ENCODE data around the gene ZG16B.

ZG16B gene

GRCh38 chr16:2829501-2830354, at the start of gene ZG16B:
ZG16B (plus strand) TSS chr16:2830303; CDS start chr16:2830442, 139 bp downstream.
- TF ChIP-seq, protein P1, sequence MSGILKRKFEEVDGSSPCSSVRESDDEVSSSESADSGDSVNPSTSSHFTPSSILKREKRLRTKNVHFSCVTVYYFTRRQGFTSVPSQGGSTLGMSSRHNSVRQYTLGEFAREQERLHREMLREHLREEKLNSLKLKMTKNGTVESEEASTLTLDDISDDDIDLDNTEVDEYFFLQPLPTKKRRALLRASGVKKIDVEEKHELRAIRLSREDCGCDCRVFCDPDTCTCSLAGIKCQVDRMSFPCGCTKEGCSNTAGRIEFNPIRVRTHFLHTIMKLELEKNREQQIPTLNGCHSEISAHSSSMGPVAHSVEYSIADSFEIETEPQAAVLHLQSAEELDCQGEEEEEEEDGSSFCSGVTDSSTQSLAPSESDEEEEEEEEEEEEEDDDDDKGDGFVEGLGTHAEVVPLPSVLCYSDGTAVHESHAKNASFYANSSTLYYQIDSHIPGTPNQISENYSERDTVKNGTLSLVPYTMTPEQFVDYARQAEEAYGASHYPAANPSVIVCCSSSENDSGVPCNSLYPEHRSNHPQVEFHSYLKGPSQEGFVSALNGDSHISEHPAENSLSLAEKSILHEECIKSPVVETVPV (CRISPR knock-in tag; IDR thresholded peaks at IDR 0.05), result no peak
- TF ChIP-seq RARB (CRISPR knock-in tag; IDR thresholded peaks at IDR 0.05) (no peak), GLIS3 (CRISPR knock-in tag; IDR thresholded peaks at IDR 0.05) (no peak), ZNF565 (CRISPR knock-in tag; conservative IDR thresholded peaks at IDR 0.05; ENCODE audit: low read depth) (no peak), TOX (CRISPR knock-in tag; IDR thresholded peaks at IDR 0.05; ENCODE audit: borderline replicate concordance) (no peak), ZFP3 (CRISPR knock-in tag; IDR thresholded peaks at IDR 0.05) (no peak), ISL1 (CRISPR knock-in tag; IDR thresholded peaks at IDR 0.05) (no peak), SNAI2 (CRISPR knock-in tag; IDR thresholded peaks at IDR 0.05) (no peak), CSDC2 (CRISPR knock-in tag; IDR thresholded peaks at IDR 0.05) (no peak), ZNF8 (CRISPR knock-in tag; IDR thresholded peaks at IDR 0.05) (no peak), CREB5 (CRISPR knock-in tag; IDR thresholded peaks at IDR 0.05; ENCODE audit: low read depth) (no peak), OSR1 (CRISPR knock-in tag; IDR thresholded peaks at IDR 0.05) (no peak), ZFP30 (CRISPR knock-in tag; IDR thresholded peaks at IDR 0.05) (no peak), ZC3H10 (CRISPR knock-in tag; IDR thresholded peaks at IDR 0.05) (no peak), ARNTL (CRISPR knock-in tag; IDR thresholded peaks at IDR 0.05; ENCODE audit: borderline replicate concordance, low read depth) (no peak), BACH2 (CRISPR knock-in tag; IDR thresholded peaks at IDR 0.05; ENCODE audit: borderline replicate concordance) (no peak), TCF4 (CRISPR knock-in tag; IDR thresholded peaks at IDR 0.05; ENCODE audit: borderline replicate concordance) (no peak), PPARA (CRISPR knock-in tag; IDR thresholded peaks at IDR 0.05; ENCODE audit: borderline replicate concordance) (no peak)
- TF ChIP-seq, protein P2, sequence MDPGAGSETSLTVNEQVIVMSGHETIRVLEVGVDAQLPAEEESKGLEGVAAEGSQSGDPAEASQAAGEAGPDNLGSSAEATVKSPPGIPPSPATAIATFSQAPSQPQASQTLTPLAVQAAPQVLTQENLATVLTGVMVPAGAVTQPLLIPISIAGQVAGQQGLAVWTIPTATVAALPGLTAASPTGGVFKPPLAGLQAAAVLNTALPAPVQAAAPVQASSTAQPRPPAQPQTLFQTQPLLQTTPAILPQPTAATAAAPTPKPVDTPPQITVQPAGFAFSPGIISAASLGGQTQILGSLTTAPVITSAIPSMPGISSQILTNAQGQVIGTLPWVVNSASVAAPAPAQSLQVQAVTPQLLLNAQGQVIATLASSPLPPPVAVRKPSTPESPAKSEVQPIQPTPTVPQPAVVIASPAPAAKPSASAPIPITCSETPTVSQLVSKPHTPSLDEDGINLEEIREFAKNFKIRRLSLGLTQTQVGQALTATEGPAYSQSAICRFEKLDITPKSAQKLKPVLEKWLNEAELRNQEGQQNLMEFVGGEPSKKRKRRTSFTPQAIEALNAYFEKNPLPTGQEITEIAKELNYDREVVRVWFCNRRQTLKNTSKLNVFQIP (CRISPR knock-in tag; IDR thresholded peaks at IDR 0.05; ENCODE audit: borderline replicate concordance, low read depth), result no peak
- peak; percentile 32; the same call in 2 of the 3 replicates for ATAC-seq

DNA sequence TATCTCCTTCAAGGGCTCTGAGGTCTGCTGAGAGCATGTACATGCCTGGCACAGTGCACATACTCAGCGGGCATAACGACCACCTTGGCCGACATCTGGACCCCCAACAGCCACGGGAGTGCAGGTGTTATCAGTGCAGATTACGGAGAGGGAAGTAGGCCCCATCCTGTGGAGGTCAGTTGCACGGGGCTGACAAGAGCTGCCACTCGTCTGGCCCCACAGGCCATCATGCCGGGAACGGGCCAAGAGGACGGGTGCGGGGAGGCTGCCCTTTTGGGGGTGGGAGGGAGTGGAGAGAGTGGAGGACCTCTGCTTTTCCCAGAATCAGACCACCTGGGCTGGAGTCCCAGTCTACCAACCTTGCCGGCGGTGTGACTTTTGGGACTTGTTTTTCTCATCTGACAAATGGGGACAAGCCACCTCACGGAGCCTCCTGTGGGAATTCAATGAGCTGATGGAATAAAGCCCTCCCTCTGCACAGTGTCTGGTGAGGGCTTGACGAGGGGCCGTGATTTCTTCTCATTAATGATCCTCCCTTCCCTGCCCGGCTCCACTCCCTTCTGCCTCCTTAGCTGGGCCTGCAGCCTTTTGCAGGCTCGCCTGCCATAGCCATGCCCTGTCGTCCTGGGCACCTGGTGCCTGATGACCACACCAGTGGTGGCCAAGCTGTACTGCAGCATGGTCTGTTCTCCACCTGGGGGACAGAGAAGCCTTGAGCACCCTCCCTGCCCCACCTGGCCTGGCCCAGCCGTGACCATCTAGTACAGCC, 47.3 kb upstream of the ZG16B start:
- ATAC-seq, result 0 out of 3 replicates have a peak, but pooled peaks have one; percentile 16
- TF ChIP-seq BACH2 (CRISPR knock-in tag; IDR thresholded peaks at IDR 0.05; ENCODE audit: borderline replicate concordance) (no peak), OSR1 (CRISPR knock-in tag; IDR thresholded peaks at IDR 0.05) (no peak), GLIS3 (CRISPR knock-in tag; IDR thresholded peaks at IDR 0.05) (no peak), ZNF70 (CRISPR knock-in tag; IDR thresholded peaks at IDR 0.05) (no peak), ZNF565 (CRISPR knock-in tag; conservative IDR thresholded peaks at IDR 0.05; ENCODE audit: low read depth) (no peak), ISL1 (CRISPR knock-in tag; IDR thresholded peaks at IDR 0.05) (no peak), TCF4 (CRISPR knock-in tag; IDR thresholded peaks at IDR 0.05; ENCODE audit: borderline replicate concordance) (no peak), PPARA (CRISPR knock-in tag; IDR thresholded peaks at IDR 0.05; ENCODE audit: borderline replicate concordance) (no peak), TOX (CRISPR knock-in tag; IDR thresholded peaks at IDR 0.05; ENCODE audit: borderline replicate concordance) (no peak), ZFP3 (CRISPR knock-in tag; IDR thresholded peaks at IDR 0.05) (no peak), RARB (CRISPR knock-in tag; IDR thresholded peaks at IDR 0.05) (no peak), CSDC2 (CRISPR knock-in tag; IDR thresholded peaks at IDR 0.05) (no peak), ESRRG (CRISPR knock-in tag; IDR thresholded peaks at IDR 0.05) (no peak)
- TF ChIP-seq, protein P1 (CRISPR knock-in tag; IDR thresholded peaks at IDR 0.05), result no peak
- TF ChIP-seq, protein P3, sequence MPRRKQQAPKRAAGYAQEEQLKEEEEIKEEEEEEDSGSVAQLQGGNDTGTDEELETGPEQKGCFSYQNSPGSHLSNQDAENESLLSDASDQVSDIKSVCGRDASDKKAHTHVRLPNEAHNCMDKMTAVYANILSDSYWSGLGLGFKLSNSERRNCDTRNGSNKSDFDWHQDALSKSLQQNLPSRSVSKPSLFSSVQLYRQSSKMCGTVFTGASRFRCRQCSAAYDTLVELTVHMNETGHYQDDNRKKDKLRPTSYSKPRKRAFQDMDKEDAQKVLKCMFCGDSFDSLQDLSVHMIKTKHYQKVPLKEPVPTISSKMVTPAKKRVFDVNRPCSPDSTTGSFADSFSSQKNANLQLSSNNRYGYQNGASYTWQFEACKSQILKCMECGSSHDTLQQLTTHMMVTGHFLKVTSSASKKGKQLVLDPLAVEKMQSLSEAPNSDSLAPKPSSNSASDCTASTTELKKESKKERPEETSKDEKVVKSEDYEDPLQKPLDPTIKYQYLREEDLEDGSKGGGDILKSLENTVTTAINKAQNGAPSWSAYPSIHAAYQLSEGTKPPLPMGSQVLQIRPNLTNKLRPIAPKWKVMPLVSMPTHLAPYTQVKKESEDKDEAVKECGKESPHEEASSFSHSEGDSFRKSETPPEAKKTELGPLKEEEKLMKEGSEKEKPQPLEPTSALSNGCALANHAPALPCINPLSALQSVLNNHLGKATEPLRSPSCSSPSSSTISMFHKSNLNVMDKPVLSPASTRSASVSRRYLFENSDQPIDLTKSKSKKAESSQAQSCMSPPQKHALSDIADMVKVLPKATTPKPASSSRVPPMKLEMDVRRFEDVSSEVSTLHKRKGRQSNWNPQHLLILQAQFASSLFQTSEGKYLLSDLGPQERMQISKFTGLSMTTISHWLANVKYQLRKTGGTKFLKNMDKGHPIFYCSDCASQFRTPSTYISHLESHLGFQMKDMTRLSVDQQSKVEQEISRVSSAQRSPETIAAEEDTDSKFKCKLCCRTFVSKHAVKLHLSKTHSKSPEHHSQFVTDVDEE (CRISPR knock-in tag; IDR thresholded peaks at IDR 0.05), result no peak

Data from SK-N-SH treated with all-trans-retinoic acid at 6 μM for 48 hours (cell line).